Measurements from ENCODE around the gene TAS2R60.
"Not testable (repeated sequence)": the region's sequence is repeated elsewhere in the genome, so short reads cannot be mapped to it uniquely, and the experiment has no call there.

Gene TAS2R60

DNA sequence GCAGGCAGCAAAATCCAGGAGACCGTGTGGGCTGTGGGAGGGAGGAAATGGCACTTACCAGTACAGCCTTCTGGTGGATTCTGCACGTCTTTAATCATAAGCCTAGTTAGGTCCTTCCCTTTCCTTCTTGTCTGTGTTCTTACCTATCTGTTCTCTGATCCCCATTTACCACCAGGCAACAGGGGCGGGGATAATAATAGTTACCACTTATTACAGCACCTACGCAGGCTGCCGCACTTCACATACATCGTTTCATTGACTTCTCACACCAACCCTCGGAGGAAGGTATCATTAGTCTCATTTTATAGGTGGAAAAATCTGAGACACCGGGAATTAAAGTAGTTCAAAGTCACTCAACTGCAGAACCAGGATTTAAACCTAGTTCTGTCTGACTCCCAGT is 30.1 kb upstream of the TAS2R60 start:
- TF ChIP-seq, protein P1, sequence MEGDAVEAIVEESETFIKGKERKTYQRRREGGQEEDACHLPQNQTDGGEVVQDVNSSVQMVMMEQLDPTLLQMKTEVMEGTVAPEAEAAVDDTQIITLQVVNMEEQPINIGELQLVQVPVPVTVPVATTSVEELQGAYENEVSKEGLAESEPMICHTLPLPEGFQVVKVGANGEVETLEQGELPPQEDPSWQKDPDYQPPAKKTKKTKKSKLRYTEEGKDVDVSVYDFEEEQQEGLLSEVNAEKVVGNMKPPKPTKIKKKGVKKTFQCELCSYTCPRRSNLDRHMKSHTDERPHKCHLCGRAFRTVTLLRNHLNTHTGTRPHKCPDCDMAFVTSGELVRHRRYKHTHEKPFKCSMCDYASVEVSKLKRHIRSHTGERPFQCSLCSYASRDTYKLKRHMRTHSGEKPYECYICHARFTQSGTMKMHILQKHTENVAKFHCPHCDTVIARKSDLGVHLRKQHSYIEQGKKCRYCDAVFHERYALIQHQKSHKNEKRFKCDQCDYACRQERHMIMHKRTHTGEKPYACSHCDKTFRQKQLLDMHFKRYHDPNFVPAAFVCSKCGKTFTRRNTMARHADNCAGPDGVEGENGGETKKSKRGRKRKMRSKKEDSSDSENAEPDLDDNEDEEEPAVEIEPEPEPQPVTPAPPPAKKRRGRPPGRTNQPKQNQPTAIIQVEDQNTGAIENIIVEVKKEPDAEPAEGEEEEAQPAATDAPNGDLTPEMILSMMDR (IDR thresholded peaks at IDR 0.05; ENCODE audit: extremely low read depth, missing control alignments) = no peak

DNA sequence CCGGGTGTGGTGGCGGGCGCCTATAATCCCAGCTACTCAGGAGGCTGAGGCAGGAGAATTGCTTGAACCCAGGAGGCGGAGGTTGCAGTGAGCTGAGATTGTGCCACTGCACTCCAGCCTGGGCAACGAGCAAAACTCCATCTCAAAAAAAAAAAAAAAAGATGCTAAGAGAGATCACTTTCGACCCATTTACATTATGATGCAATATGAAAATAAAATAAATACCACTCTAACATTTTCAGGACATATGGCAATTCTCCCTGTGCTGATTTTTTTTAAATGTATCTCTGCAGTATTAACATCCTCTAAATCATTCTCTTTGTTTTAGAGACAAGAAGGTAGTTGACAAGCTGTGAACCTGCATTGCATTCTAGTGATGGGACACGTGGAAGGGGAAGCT is 28.0 kb upstream of the TAS2R60 start:
- DNase-seq (ENCODE audit: low spot score) = not testable (repeated sequence)

More for the DNA sequence above, 30.1 kb upstream of the TAS2R60 start:
- DNase-seq (ENCODE audit: low spot score) = no peak

DNA sequence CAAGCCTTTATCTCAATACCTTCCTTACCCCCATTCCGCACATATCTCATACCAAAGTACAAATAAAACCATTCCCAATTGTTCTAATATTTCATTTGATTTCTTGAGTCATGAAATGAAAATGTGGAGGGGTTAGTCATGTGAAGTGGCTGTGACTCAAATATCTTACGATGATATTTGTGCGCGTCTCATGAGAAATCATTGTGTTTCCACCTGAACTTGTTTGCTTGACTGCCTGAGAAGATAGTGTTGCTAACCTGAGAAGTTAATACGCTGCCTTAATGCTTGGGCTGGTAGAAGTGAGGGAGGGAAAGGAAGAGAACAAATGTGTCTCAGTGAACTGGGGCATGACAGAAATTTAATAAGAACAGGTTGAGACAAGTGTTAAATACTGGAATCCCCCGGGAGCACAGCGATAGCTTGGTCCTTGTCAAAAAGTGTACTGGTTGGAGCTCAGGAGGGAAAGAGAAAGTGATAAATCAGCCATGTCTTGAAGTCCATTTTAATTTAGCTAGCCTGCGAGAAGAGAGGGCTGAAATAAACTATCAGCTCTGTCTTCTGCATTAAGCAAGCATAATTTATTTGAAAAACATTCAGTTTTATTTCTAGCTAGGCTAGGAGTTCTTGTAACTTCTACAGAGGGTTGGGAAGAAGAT is 27.4 kb upstream of the TAS2R60 start:
- TF ChIP-seq, protein P1 (IDR thresholded peaks at IDR 0.05; ENCODE audit: extremely low read depth, missing control alignments) = no peak
- DNase-seq (ENCODE audit: low spot score) = no peak

DNA sequence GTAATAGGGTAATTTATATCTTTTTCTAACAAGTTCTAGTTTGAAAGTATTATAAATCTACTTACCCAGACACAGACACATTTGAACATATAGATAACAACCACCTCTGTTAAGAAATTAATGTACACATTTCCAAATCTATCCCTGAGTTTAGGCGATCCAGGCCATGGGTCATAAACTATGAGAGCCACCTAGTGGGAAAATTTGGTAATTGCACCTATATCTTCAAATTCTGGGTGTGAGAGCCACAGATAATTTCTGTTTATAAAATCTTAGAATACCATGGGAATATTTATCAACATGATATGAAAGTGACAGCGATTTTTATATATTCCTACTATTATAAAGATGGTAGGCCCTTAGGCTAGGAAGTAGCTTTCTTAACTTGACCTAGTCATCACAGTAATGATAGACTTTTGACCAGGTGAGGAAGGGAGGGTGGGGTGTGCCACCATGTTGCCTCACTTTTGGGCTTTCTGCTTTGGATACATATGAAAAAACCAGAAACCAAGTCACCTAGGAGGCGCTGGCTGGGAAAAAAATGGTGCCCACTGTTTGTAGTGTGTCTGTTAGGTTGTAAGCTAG is 26.6 kb upstream of the TAS2R60 start:
- TF ChIP-seq, protein P1 (IDR thresholded peaks at IDR 0.05; ENCODE audit: extremely low read depth, missing control alignments) = peak; percentile 37
- DNase-seq (ENCODE audit: low spot score) = peak; percentile 83

DNA sequence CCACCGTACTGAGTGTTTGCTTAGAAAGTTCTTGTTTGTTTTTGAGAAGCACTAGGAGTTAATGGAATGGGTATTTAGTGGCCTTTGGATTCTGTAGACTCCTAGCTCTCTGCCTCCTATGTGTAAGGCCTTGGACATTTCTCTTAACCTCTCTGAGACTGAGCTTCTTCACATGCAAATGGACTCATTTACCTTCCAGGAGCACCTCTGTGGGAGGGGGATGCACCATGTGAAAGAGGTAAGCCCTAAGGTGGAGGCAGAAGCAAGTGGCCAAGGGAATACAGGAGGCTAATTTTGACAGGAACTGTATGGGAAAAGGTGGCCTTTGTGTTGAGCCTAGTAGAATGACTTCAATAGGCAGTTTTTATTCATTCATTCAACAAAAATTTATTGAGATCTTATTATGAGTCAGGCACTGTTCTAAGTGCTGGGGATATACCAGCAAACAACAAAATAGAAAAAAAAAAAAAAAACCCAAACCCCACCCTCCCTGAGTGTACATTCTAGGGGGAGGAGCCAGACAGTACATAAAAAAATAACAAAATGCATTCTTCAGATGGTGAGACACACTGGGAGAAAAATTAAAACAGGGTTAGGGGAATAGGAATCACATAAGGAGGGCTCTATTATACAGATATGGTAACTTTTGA is 25.4 kb upstream of the TAS2R60 start:
- TF ChIP-seq, protein P1 (IDR thresholded peaks at IDR 0.05; ENCODE audit: extremely low read depth, missing control alignments) = no peak
- no peak for DNase-seq (ENCODE audit: low spot score)

DNA sequence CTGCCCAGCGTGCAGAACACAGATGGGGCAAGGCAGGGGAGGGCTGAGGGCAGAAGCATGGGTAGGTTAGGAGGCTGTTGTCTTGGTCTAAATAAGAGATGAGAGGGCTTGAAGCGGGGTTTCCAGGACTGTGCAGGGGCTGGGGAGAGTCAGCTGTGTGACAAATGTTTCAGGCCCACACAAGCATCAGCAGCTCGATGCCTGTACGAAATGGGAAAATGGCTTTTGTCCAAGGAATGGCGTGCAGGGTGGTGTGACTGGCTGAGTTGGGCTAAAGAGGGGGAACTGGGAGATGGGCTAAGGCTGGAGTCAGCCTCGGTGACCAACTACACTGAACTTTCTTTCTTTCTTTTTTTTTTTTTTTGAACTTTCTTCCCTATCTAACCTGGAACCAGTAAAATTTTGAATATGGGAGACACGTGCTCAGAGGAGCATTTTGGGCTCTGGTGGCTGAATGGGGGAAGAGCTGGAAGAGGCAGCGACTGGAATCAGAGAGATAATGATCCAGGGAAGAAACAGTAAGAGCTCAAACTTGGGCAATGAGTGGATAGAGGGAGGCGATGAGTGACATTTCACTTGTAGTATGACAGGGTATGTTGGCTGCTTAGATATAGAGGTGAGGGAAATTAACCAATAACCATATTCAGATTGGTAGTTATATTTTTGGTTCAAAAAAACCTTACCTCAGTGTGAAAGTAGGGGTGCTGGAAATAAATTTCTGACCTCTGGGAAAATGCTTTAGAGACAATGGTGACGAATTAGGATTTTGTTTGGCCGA is 24.4 kb upstream of the TAS2R60 start:
- TF ChIP-seq, protein P1 (IDR thresholded peaks at IDR 0.05; ENCODE audit: extremely low read depth, missing control alignments) = no peak
- no peak for DNase-seq (ENCODE audit: low spot score)

DNA sequence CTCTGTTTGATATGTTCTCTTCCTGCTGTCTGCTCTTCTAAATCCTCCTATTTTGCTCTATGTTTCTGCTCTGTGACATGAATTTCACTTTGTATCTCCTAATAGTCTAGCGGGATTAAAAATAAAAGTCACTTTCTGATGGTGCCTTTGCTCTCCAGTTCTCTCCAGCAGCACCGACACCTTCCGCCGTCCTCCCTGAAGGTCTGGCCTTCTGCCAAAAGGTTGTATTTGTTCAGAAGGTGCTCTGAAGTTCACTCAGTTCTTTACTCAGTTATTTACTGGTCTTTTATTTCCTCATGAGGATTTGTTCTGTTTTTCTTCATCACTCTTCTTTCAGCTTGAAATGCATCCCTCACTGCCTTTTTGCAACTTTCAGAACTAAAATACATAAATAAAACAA is 23.4 kb upstream of the TAS2R60 start:
- no peak for DNase-seq (ENCODE audit: low spot score)
- TF ChIP-seq, protein P1 (IDR thresholded peaks at IDR 0.05; ENCODE audit: extremely low read depth, missing control alignments) = no peak

DNA sequence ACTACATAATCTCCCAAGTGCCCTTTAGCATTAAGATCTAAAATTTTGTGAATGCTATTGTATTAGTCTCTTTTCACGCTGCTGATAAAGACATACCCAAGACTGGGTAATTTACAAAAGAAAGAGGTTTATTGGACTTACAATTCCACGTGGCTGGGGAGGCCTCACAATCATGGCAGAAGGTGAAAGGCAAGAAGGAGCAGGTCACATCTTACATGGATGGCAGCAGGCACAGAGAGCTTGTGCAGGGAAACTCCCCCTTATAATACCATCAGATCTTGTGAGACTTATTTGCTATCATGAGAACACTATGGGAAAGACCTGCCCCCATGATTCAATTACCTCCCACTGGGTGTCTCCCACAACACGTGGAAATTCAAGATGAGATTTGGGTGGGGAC is 22.6 kb upstream of the TAS2R60 start:
- DNase-seq (ENCODE audit: low spot score) = not testable (repeated sequence)
